WTC11 (cell line): Measurements from ENCODE around the gene FSTL4. TPM values are rescaled to one million over a fixed set of nuclear protein-coding genes. Genes with fewer than 3 reads are reported as not detected.
A peak's percentile ranks its signal among the peaks of the same experiment; 100 is the strongest.

ENCODE experiments used
- ATAC-seq: fragments of 200-7000 bp; cut with Tn5 transposase; 2 replicates; pipeline ENCODE4 v1.10.0; 2021; ENCODE audit warnings: mild to moderate bottlenecking, moderate library complexity
- CTCF ChIA-PET: fragments of 300-600 bp; sonication (Branson Sonifier 250); formaldehyde crosslinking; loops from one replicate; lab custom pipeline; 2021; ENCODE audit warnings: antibody characterized with exemption; lab: Charles Lee
- POLR2A ChIA-PET: fragments of 350-600 bp; sonication (Branson Sonifier 250); formaldehyde crosslinking; loops from one replicate; lab custom pipeline; 2021; ENCODE audit warnings: antibody characterized with exemption; lab: Charles Lee
- DNase-seq: peaks from one replicate; pipeline ENCODE4 v3.0.0; 2021; ENCODE audit warnings: low spot score
- H3K27ac Mint-ChIP-seq: 2 replicates; pipeline ENCODE4 v1.8.0; 2021; ENCODE audit warnings: mixed read lengths
- H3K27me3 Mint-ChIP-seq: 2 replicates; pipeline ENCODE4 v1.8.0; 2021; ENCODE audit warnings: low read depth, mild to moderate bottlenecking, moderate library complexity, mixed read lengths
- H3K36me3 Mint-ChIP-seq: 2 replicates; pipeline ENCODE4 v1.8.0; 2021; ENCODE audit warnings: mixed read lengths
- H3K4me1 Mint-ChIP-seq: 2 replicates; pipeline ENCODE4 v1.8.0; 2022; ENCODE audit warnings: mixed read lengths
- H3K4me3 Mint-ChIP-seq: 2 replicates; pipeline ENCODE4 v1.8.0; 2021; ENCODE audit warnings: mild to moderate bottlenecking, moderate library complexity, mixed read lengths
- H3K9me3 Mint-ChIP-seq: 2 replicates; pipeline ENCODE4 v1.8.0; 2021; ENCODE audit warnings: mixed read lengths
- FOXK1 ChIP-seq: sonication (generic); formaldehyde crosslinking; IDR thresholded peaks from 2 replicates; pipeline ENCODE4 v1.8.0; 2022; ENCODE audit warnings: mild to moderate bottlenecking, moderate library complexity, missing genetic modification reagents
- NFYB ChIP-seq: sonication (generic); formaldehyde crosslinking; conservative IDR thresholded peaks from 2 replicates; pipeline ENCODE4 v1.8.0; 2022; ENCODE audit warnings: low read depth, missing genetic modification reagents
- OVOL2 ChIP-seq: fragments of 250-450 bp; sonication (Bioruptor Pico); IDR thresholded peaks from 2 replicates; pipeline ENCODE4 v1.9.0; 2021; ENCODE audit warnings: mild to moderate bottlenecking, borderline replicate concordance
- RORB ChIP-seq: fragments of 250-450 bp; sonication (Bioruptor Pico); IDR thresholded peaks from 2 replicates; pipeline ENCODE4 v1.9.0; 2021; ENCODE audit warnings: mild to moderate bottlenecking
- SMAD3 ChIP-seq: sonication (generic); formaldehyde crosslinking; IDR thresholded peaks from 2 replicates; pipeline ENCODE4 v1.8.0; 2022; ENCODE audit warnings: missing genetic modification reagents, mild to moderate bottlenecking, borderline replicate concordance
- TEAD1 ChIP-seq: sonication (generic); formaldehyde crosslinking; IDR thresholded peaks from 2 replicates; pipeline ENCODE4 v1.8.0; 2022; ENCODE audit warnings: mild to moderate bottlenecking, missing genetic modification reagents
- TEAD4 ChIP-seq: sonication (generic); formaldehyde crosslinking; IDR thresholded peaks from 2 replicates; pipeline ENCODE4 v1.8.0; 2022; ENCODE audit warnings: mild to moderate bottlenecking, missing genetic modification reagents
- ZNF121 ChIP-seq: sonication (generic); formaldehyde crosslinking; IDR thresholded peaks from 2 replicates; pipeline ENCODE4 v1.8.0; 2023; ENCODE audit warnings: missing genetic modification reagents
- total RNA-seq: library from RNA; stranded (reverse); gene quantifications from 3 replicates; pipeline ENCODE4 v1.2.3, GENCODE V29; 2021
- TF ChIP-seq, protein P1 (sequence below): sonication (generic); formaldehyde crosslinking; IDR thresholded peaks from 2 replicates; pipeline ENCODE4 v1.8.0; 2023; ENCODE audit warnings: missing genetic modification reagents
- TF ChIP-seq, protein P2 (sequence below): sonication (generic); formaldehyde crosslinking; IDR thresholded peaks from 2 replicates; pipeline ENCODE4 v1.8.1; 2022; ENCODE audit warnings: low read depth, mild to moderate bottlenecking, moderate library complexity, missing genetic modification reagents, borderline replicate concordance
- TF ChIP-seq, protein P3 (sequence below): sonication (generic); formaldehyde crosslinking; IDR thresholded peaks from 2 replicates; pipeline ENCODE4 v1.8.0; 2022; ENCODE audit warnings: mild to moderate bottlenecking, missing genetic modification reagents
- TF ChIP-seq, protein P4 (sequence below): sonication (generic); formaldehyde crosslinking; IDR thresholded peaks from 2 replicates; pipeline ENCODE4 v1.8.1; 2023; ENCODE audit warnings: mild to moderate bottlenecking, missing genetic modification reagents
- TF ChIP-seq, protein P5 (sequence below): sonication (generic); formaldehyde crosslinking; IDR thresholded peaks from 2 replicates; pipeline ENCODE4 v1.8.1; 2022; ENCODE audit warnings: mild to moderate bottlenecking, missing genetic modification reagents, moderate library complexity, borderline replicate concordance
- TF ChIP-seq, protein P6 (sequence below): sonication (generic); formaldehyde crosslinking; IDR thresholded peaks from 2 replicates; pipeline ENCODE4 v1.8.1; 2023; ENCODE audit warnings: mild to moderate bottlenecking, moderate library complexity, missing genetic modification reagents
- TF ChIP-seq, protein P7 (sequence below): sonication (generic); formaldehyde crosslinking; IDR thresholded peaks from 2 replicates; pipeline ENCODE4 v1.8.0; 2023; ENCODE audit warnings: missing genetic modification reagents, mild to moderate bottlenecking, borderline replicate concordance
- TF ChIP-seq, protein P8 (sequence below): sonication (generic); formaldehyde crosslinking; IDR thresholded peaks from 2 replicates; pipeline ENCODE4 v1.8.1; 2022; ENCODE audit warnings: low read depth, missing genetic modification reagents, borderline replicate concordance
- TF ChIP-seq, protein P9 (sequence below): fragments of 250-450 bp; sonication (Bioruptor Pico); IDR thresholded peaks from 2 replicates; pipeline ENCODE4 v2.1.2; 2022; ENCODE audit warnings: mild to moderate bottlenecking, moderate library complexity

FSTL4 gene
- total RNA-seq, 1 experiment from 2014 or later = 6.1 TPM

DNA sequence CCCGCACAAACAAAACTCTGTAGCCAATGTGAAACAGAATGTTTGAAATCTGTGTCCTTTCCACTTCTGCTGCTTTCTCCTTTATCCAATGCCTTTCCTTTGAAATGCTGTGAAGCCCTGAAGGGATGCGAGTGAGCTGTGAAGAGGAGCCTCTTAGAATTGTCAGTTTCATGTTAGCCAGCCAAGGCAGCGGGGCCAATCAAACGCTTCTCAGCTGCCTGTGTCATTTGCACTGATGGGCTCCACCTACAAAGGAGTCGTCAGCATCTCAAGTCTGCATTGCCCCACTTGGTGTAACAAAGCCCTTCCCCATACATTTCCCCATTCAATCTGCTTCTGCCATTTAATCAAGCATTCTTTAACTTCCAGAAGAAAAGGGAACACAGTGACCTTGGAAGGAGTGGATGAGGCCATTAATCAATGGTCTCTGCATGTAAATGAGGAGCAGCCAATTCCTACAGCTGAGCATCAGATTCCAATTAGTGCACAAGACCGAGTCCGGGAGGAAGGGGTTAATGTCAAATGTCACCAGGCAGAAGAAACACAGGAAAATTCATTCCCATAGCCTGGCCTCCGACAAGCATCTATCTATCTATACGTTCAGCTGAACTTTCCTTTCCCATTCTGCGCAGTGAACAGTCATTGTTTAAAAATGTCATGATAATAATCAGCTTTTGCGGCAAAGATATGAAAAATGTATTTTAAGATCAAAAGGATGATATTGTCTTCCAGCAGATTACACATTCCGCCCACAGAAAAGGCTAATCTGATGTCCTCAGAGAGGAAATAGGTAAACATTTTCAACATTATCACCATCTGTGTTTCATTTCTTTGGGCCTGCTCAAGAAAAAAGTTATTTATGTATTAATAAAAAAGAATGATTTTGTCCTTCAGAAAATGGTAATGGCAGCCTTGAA, 154.6 kb downstream of the FSTL4 start:
- Mint-ChIP-seq H3K4me1 (peaks cover 20% of the 10 kb centered on the region), H3K27ac (no peak overlapping the region), H3K36me3 (no peaks in the 10 kb centered on the region), H3K4me3 (no peak overlapping the region), H3K27me3 (no peaks in the 10 kb centered on the region), H3K9me3 (no peaks in the 10 kb centered on the region)
- TF ChIP-seq, protein P1, sequence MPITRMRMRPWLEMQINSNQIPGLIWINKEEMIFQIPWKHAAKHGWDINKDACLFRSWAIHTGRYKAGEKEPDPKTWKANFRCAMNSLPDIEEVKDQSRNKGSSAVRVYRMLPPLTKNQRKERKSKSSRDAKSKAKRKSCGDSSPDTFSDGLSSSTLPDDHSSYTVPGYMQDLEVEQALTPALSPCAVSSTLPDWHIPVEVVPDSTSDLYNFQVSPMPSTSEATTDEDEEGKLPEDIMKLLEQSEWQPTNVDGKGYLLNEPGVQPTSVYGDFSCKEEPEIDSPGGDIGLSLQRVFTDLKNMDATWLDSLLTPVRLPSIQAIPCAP = no peak
- TF ChIP-seq, protein P2, sequence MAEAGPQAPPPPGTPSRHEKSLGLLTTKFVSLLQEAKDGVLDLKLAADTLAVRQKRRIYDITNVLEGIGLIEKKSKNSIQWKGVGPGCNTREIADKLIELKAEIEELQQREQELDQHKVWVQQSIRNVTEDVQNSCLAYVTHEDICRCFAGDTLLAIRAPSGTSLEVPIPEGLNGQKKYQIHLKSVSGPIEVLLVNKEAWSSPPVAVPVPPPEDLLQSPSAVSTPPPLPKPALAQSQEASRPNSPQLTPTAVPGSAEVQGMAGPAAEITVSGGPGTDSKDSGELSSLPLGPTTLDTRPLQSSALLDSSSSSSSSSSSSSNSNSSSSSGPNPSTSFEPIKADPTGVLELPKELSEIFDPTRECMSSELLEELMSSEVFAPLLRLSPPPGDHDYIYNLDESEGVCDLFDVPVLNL (CRISPR knock-in tag) = no peak
- no peak for TF ChIP-seq FOXK1 (CRISPR knock-in tag)
- TF ChIP-seq, protein P3, sequence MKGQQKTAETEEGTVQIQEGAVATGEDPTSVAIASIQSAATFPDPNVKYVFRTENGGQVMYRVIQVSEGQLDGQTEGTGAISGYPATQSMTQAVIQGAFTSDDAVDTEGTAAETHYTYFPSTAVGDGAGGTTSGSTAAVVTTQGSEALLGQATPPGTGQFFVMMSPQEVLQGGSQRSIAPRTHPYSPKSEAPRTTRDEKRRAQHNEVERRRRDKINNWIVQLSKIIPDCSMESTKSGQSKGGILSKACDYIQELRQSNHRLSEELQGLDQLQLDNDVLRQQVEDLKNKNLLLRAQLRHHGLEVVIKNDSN (CRISPR knock-in tag) = no peak
- TF ChIP-seq RORB (CRISPR knock-in tag) = no peak
- TF ChIP-seq, protein P4, sequence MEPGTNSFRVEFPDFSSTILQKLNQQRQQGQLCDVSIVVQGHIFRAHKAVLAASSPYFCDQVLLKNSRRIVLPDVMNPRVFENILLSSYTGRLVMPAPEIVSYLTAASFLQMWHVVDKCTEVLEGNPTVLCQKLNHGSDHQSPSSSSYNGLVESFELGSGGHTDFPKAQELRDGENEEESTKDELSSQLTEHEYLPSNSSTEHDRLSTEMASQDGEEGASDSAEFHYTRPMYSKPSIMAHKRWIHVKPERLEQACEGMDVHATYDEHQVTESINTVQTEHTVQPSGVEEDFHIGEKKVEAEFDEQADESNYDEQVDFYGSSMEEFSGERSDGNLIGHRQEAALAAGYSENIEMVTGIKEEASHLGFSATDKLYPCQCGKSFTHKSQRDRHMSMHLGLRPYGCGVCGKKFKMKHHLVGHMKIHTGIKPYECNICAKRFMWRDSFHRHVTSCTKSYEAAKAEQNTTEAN (CRISPR knock-in tag) = no peak
- TF ChIP-seq TEAD1 (CRISPR knock-in tag) = no peak
- TF ChIP-seq TEAD4 (CRISPR knock-in tag) = no peak
- no peak for TF ChIP-seq ZNF121 (CRISPR knock-in tag)
- no peak for TF ChIP-seq NFYB (CRISPR knock-in tag)
- TF ChIP-seq, protein P5, sequence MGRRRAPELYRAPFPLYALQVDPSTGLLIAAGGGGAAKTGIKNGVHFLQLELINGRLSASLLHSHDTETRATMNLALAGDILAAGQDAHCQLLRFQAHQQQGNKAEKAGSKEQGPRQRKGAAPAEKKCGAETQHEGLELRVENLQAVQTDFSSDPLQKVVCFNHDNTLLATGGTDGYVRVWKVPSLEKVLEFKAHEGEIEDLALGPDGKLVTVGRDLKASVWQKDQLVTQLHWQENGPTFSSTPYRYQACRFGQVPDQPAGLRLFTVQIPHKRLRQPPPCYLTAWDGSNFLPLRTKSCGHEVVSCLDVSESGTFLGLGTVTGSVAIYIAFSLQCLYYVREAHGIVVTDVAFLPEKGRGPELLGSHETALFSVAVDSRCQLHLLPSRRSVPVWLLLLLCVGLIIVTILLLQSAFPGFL (CRISPR knock-in tag) = no peak
- TF ChIP-seq, protein P6, sequence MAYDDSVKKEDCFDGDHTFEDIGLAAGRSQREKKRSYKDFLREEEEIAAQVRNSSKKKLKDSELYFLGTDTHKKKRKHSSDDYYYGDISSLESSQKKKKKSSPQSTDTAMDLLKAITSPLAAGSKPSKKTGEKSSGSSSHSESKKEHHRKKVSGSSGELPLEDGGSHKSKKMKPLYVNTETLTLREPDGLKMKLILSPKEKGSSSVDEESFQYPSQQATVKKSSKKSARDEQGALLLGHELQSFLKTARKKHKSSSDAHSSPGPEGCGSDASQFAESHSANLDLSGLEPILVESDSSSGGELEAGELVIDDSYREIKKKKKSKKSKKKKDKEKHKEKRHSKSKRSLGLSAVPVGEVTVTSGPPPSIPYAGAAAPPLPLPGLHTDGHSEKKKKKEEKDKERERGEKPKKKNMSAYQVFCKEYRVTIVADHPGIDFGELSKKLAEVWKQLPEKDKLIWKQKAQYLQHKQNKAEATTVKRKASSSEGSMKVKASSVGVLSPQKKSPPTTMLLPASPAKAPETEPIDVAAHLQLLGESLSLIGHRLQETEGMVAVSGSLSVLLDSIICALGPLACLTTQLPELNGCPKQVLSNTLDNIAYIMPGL (CRISPR knock-in tag) = no peak
- no peak for TF ChIP-seq SMAD3 (CRISPR knock-in tag)
- no peak for TF ChIP-seq OVOL2 (CRISPR knock-in tag)
- CTCF ChIA-PET = interaction anchor here (1.5 to 2.2 kb wide), 4 partner anchors 34 to 116 kb away, joined by 4 to 12 read pairs (median 6); no protein-coding TSS in a partner anchor
- DNase-seq (no peak), ATAC-seq (peak; percentile 34; the same call in 1 of the 2 replicates)
- POLR2A ChIA-PET = interaction anchor here (1.0 kb wide), 1 partner anchor 36 kb away, joined by 3 read pairs; no protein-coding TSS in a partner anchor

DNA sequence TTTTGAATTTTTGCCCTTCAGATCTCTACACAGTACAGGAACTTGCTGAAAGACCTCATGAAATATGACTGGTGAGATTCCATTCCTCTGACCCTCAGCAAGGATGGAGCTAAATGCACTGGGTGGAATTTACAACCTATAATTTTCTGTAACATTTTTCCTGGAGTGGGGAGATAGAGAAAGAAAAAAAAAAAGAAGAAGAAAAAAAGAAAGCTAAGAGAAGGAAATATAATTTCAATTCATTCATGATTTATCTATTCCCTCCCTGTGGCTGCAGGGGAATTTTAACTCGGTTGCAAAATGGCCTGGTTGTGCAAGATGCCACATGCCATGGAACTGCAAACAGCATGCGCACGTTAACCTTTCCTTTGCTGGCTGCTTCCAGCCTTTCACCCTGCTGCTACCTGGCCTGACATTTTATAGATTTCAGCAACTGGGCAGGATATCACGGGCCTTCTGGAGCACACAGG, 155.4 kb downstream of the FSTL4 start:
- ATAC-seq (no peak), DNase-seq (no peak)
- ChIA-PET POLR2A (interaction anchor here (1.0 kb wide), 1 partner anchor 36 kb away, joined by 3 read pairs; no protein-coding TSS in a partner anchor), CTCF (interaction anchor here (1.7 to 2.2 kb wide), 3 partner anchors 33 to 115 kb away, joined by 4 to 12 read pairs (median 9); no protein-coding TSS in a partner anchor)
- H3K27ac Mint-ChIP-seq = no peak overlapping the region
- H3K4me1 Mint-ChIP-seq = peaks cover 20% of the 10 kb centered on the region
- H3K27me3 Mint-ChIP-seq = no peaks in the 10 kb centered on the region
- H3K9me3 Mint-ChIP-seq = no peaks in the 10 kb centered on the region
- H3K4me3 Mint-ChIP-seq = no peak overlapping the region
- H3K36me3 Mint-ChIP-seq = no peaks in the 10 kb centered on the region
- TF ChIP-seq, protein P7, sequence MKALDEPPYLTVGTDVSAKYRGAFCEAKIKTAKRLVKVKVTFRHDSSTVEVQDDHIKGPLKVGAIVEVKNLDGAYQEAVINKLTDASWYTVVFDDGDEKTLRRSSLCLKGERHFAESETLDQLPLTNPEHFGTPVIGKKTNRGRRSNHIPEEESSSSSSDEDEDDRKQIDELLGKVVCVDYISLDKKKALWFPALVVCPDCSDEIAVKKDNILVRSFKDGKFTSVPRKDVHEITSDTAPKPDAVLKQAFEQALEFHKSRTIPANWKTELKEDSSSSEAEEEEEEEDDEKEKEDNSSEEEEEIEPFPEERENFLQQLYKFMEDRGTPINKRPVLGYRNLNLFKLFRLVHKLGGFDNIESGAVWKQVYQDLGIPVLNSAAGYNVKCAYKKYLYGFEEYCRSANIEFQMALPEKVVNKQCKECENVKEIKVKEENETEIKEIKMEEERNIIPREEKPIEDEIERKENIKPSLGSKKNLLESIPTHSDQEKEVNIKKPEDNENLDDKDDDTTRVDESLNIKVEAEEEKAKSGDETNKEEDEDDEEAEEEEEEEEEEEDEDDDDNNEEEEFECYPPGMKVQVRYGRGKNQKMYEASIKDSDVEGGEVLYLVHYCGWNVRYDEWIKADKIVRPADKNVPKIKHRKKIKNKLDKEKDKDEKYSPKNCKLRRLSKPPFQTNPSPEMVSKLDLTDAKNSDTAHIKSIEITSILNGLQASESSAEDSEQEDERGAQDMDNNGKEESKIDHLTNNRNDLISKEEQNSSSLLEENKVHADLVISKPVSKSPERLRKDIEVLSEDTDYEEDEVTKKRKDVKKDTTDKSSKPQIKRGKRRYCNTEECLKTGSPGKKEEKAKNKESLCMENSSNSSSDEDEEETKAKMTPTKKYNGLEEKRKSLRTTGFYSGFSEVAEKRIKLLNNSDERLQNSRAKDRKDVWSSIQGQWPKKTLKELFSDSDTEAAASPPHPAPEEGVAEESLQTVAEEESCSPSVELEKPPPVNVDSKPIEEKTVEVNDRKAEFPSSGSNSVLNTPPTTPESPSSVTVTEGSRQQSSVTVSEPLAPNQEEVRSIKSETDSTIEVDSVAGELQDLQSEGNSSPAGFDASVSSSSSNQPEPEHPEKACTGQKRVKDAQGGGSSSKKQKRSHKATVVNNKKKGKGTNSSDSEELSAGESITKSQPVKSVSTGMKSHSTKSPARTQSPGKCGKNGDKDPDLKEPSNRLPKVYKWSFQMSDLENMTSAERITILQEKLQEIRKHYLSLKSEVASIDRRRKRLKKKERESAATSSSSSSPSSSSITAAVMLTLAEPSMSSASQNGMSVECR = no peak
- TF ChIP-seq, protein P8, sequence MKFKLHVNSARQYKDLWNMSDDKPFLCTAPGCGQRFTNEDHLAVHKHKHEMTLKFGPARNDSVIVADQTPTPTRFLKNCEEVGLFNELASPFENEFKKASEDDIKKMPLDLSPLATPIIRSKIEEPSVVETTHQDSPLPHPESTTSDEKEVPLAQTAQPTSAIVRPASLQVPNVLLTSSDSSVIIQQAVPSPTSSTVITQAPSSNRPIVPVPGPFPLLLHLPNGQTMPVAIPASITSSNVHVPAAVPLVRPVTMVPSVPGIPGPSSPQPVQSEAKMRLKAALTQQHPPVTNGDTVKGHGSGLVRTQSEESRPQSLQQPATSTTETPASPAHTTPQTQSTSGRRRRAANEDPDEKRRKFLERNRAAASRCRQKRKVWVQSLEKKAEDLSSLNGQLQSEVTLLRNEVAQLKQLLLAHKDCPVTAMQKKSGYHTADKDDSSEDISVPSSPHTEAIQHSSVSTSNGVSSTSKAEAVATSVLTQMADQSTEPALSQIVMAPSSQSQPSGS (CRISPR knock-in tag) = no peak
- TF ChIP-seq, protein P9, sequence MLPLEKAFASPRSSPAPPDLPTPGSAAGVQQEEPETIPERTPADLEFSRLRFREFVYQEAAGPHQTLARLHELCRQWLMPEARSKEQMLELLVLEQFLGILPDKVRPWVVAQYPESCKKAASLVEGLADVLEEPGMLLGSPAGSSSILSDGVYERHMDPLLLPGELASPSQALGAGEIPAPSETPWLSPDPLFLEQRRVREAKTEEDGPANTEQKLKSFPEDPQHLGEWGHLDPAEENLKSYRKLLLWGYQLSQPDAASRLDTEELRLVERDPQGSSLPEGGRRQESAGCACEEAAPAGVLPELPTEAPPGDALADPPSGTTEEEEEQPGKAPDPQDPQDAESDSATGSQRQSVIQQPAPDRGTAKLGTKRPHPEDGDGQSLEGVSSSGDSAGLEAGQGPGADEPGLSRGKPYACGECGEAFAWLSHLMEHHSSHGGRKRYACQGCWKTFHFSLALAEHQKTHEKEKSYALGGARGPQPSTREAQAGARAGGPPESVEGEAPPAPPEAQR = no peak
